ENCODE results near the gene KLF17.
"Not testable (repeated sequence)": the region's sequence is repeated elsewhere in the genome, so short reads cannot be mapped to it uniquely, and the experiment has no call there.

Gene KLF17

DNA sequence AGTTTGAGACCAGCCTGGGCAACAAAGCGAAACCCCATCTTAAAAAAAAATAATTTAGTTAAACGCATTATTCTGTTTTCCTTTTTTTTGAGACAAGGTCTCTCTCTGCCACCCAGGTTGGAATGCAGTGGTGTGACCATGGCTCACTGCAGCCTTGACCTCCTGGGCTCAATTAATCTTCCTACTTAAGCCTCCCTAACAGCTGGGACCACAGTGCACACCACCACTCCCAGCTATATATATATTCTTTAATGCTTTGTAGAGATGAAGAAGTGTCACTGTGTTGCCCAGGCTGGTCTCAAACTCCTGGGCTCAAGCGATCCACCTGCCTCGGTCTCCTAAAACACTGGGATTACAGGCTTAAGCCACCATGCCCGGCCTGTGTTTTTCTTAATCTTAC lies 7.7 kb upstream of the KLF17 start:
- no peak for DNase-seq

DNA sequence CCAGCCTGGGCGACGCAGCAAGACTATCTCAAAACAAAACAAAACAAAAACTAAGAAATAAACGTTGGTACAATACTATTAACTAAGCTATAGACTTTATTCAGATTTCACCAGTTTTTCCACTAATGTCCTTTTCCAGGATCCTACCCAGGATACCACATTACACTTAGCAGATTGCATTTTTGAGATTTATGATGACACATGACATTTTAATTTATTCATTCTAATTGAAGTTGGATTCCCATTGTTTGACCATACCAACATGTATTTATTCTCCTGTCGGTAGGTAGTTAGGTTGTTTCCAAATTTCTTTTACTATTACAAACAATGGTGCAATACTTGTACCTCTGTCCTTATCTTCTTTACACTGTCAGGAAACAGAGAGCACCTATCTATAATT lies 6.8 kb upstream of the KLF17 start:
- DNase-seq = no peak

GRCh38 chr1:44112486-44112885 lies 6.1 kb upstream of the KLF17 start:
- no peak for DNase-seq

DNA sequence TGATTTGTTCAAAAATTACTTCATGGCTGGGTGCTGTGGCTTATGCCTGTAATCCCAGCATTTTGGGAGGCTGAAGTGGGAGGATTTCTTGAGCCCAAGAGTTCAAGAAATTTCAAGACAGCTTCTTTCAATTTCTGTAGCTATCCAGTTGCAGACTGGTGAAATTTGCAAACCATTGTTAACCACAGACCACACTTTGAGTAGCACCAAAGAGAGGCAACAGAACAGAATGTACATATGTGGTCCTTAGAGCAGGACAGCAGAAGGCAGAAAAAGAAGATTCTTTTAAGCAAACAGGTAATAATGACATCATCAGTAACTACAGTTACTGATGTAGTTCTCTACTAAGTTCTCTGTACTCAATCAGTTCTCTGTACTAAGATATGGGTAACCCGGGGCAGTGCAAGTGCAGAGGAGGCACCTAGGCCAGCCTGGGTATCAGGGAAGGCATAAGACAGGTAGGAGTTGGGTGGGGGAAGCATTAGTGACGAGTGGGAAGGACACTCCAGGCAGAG lies 5.5 kb upstream of the KLF17 start:
- no peak for DNase-seq

DNA sequence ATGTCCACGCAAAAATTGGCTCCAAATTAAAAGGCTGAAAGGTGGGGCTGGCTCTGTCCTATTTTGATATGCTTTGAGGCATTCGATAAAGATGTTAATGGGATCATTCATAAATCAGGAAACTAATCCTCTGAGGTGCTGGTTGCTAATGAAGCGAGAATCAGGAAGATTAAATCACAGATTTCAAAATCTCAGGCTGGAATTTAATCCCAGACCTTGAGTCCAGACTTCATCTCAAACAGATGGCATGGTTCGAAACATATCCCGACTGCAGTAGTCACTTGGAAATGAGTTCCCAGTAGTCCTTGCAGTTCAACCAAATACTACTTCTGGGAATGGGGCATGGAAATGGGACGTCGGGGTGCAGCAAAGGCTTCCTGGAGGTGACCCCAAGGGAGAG lies 4.5 kb upstream of the KLF17 start:
- no peak for DNase-seq

- DNase-seq = not testable (repeated sequence)
Observed at GRCh38 chr1:44117272-44117671, 1.3 kb upstream of the KLF17 start.

DNA sequence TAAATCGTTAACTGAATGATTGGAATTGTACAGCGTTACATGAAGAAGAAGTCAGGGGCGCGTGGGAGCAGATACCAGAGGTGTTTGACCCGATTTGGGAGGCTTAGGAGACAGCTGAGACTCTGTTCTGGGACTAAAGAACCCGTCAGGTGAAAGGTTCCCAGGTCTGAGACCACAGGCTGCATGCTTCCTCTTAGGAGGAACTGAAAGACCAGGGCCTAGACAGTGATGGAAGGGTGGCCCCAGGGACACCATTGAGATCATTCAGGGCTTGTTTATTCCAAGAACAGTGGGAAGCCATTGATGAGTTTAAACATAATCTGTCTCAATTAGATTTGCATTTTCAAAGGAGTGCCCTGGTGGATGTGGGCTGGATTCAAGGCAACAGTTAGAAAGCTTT lies 904 bp downstream of the KLF17 start:
- no peak for DNase-seq

GRCh38 chr1:44120398-44120949 lies 1.9 kb downstream of the KLF17 start:
- no peak for DNase-seq

- no peak for DNase-seq
Observed at GRCh38 chr1:44129616-44130500, 11.2 kb downstream of the KLF17 start.

- no peak for DNase-seq
Observed at GRCh38 chr1:44131411-44131810, 12.8 kb downstream of the KLF17 start.

DNA sequence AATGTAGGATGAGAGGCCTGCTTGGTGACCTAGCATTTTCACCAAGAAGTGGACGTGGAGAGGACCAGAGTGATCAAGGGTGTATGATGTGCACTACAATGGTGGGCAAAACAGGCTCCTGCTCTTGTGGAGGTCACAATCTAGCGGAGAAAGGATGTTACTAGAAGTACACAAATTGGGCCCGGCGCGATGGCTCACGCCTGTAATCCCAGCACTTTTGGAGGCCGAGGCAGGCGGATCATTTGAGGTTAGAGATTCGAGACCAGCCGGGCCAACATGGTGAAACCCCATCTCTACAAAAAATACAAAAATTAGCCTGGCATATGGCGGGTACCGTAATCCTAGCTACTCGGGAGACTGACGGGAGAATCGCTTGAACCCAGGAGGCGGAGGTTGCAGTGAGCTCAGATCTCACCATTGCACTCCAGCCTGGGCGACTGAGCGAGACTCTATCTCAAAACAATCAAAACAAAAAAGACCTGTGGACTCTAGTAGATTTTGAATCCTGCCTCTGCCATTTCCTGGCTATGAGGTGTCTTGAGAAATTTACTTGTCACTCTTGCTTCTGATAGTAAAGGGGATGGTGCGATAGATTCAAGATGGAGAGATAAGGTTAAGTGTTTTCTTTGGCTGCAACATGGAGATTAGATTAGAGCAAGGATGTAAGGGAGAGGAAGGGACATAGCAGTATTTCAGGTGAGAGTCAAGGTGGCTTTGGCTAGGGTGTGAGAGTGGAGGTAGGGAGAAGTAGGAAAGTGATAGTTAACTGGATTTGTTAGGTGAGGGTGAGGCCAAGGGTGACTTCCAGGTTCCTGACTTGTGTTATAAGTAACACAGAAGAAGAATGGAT lies 15.7 kb downstream of the KLF17 start:
- no peak for DNase-seq

DNA sequence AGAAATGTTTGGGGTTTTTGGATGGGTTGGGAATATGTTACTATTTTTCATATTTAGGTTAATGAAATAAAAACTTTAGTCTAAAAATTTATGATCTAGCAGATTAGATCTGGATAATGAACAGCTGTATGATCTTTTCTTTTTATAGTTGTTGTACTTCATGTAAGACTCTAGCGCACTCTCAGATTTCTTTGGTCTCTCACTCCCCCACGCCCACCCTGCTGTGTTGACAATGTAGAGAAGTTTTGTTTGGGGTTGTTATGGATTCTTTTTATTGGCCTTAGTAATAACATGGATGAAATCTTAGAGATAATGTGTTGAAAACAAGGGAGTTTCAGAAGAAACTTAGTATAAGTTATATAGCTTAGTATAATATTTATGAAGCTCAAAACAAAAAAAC lies 17.3 kb downstream of the KLF17 start:
- DNase-seq = no peak

GRCh38 chr1:44138239-44138638 lies 19.6 kb downstream of the KLF17 start:
- no peak for DNase-seq

- DNase-seq = not testable (repeated sequence)
Observed at GRCh38 chr1:44139565-44139964, 20.9 kb downstream of the KLF17 start.

DNA sequence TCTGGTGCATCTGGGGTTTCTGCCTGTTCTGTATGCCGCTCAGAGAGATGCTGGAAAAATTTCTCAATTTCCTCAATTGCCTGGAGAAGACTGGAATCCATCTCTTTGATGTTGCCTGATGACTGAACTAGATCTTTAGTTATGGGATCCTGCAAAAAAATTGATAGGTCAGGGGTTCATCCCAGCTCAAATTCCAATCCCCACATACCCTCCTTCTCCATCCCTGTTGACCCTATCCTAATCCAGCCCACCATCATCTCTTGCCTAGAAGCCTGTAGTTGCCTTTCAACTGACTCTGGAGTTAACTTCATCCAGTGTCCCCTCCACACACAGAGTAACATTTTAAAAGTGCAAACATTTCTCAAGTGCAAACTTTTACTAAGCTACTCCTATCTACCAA lies 22.9 kb downstream of the KLF17 start, which contains the start of gene KLF18:
Gene KLF18 (minus strand): TSS at position 101 of the 400 bp plus-strand sequence. CDS start 0 bp downstream, at position 101.
- no peak for DNase-seq

GRCh38 chr1:44144962-44145756 lies 26.5 kb downstream of the KLF17 start:
- no peak for DNase-seq

DNA sequence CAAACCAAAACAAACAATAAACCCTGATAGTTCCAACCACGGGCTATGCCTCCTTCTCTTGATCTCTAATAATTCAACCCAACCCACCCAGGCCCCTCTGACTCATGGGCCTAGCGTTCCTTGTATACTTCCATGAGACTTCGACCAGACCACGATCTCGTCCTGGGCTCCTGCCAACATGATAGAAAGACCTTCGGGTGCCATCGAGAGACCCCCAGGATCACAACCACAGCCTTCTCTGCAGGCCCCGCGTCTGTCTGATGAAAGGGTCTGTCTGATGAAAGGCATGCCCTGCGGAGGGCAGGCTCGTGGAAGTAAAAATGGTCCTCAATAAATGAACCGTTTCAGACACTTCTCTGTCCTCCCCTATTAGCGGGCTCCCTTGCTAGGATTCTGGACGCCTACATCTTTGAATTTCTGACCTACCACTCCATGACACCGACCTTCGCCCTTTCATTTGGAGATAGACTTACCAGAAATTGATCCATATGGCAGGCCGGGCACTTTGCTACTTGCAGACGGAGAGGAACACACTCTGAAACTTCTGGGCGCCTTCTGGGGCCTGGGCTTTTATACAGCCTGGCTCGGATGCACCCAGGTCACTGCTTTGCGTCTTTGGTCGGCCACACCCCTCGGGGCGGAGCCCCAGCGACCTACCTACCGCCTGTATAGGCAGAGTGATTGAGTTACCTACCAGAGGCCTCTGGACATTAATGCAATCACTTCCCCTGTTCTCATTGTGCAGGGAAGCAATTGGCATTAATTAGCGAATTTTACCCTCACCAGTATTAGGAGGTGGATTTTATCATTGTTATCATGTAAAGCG lies 28.1 kb downstream of the KLF17 start:
- DNase-seq = no peak

DNA sequence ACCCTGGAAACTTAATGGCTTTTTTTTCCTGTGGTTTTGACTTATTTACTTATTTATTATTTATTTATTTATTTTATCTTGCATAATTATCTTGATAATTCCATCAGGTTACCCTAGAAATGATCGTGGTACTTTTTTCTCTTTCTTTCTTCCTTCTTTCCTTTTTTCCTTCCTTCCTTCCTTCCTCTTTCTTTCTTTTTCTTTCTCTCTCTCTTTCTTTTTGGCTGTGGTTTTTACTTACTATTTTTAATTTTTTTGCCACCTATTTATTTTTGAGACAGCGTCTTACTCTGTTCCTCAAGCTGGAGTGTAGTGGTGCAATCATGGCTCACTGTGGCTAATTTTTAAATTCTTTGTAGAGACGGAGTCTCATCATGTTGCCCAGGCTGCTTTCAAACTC lies 29.0 kb downstream of the KLF17 start:
- no peak for DNase-seq

DNA sequence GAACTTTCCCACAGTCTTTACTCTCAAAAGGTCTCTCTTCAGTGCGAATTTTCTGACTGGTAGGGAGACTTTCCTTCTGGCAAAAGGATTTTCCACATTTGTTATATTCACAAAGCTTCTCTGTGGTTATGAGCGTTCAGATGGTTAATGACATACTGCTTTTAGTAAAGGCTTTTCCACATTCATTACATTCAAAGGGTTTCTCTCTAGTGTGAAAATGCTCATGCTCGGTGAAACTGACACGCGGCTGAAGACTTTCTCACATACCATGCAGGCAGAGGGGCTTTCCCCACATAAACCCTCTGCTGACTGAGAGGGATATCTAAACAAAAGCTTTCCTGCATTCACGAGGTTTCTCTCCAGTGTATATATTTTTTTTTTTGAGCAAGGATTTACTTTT lies 32.7 kb downstream of the KLF17 start:
- no peak for DNase-seq

- DNase-seq = no peak
Observed at GRCh38 chr1:44151808-44152207, 33.2 kb downstream of the KLF17 start.

DNA sequence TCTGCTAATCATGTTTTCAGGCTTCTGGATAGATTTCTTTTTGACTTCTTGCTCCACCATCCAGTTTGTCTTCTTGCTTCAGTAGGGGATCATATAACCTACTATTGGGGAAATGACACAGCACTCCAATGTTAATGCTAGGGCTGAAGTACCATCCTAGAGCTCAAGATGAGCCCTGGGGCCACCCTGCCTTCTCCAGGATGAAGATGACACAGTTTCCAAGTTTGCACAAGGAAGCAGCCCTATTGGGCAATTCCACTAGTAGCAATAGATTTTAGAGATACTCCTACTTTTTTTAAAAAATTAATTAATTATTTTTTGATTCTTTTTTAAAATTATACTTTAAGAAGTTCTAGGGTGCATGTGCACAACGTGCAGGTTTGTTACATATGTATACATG lies 34.1 kb downstream of the KLF17 start:
- no peak for DNase-seq

GRCh38 chr1:44154049-44154448 lies 35.4 kb downstream of the KLF17 start:
- no peak for DNase-seq
